GM12891 (cell line): Measurements from ENCODE around the gene NENF.

ENCODE experiments used
- DNase-seq: peaks from one replicate; pipeline ENCODE4 v3.0.0; 2011; ENCODE audit warnings: low spot score; ENCODE audit not compliant: insufficient read length
- FAIRE-seq: peaks from 2 replicates; lab custom pipeline; 2011; peaks lifted over from hg19 to GRCh38; lab: Jason Lieb, UNC
- PAX5 ChIP-seq: IDR thresholded peaks from 2 replicates; pipeline ENCODE4 v1.6.1; 2011; ENCODE audit warnings: low read length, moderate library complexity, mild to moderate bottlenecking; ENCODE audit not compliant: insufficient read depth, severe bottlenecking
- POLR2A ChIP-seq: IDR thresholded peaks from 2 replicates; pipeline ENCODE4 v1.6.1; 2011; ENCODE audit warnings: low read depth, low read length, control low read depth
- POLR2AphosphoS5 ChIP-seq: IDR thresholded peaks from 2 replicates; pipeline ENCODE4 v1.6.1; 2011; ENCODE audit warnings: low read depth, low read length, control low read depth
- POU2F2 ChIP-seq: IDR thresholded peaks from 2 replicates; pipeline ENCODE4 v1.6.1; 2011; ENCODE audit warnings: low read depth, mild to moderate bottlenecking, control low read depth, low read length, moderate library complexity
- SPI1 ChIP-seq: IDR thresholded peaks from 2 replicates; pipeline ENCODE4 v1.6.1; 2011; ENCODE audit warnings: low read depth, low read length, control low read depth
- TAF1 ChIP-seq: IDR thresholded peaks from 2 replicates; pipeline ENCODE4 v1.6.1; 2011; ENCODE audit warnings: low read depth, low read length, control low read depth

The NENF gene

DNA sequence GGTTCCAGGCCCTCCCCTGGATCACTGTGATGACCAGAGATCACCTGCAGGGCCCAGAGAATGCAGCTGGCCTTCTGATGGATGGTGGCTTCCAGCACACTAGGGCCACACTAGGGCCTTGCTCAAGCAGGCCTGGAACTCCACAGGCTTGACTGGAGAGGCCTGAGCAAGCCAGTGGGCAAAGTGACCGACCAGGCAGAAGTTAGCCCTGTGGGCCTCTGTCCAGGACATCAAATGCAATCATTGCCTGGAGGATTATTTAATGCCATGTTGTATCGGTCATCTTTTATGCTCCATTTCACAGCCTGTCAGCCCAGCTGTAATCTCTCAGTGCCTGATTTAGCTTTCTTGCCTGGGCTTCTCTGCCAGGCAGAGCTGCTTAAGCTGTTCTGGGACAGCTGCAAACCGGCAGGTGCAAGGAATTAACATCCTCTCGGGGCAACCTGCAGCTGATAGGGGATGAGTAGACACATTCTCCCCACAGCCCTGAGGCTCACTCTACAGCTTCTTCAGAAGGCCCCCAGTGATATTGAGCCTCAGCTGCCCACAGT, 17.7 kb downstream of the NENF start:
- TF ChIP-seq POLR2AphosphoS5, result no peak
- TF ChIP-seq POU2F2, result no peak
- no peak for FAIRE-seq
- no peak for DNase-seq

DNA sequence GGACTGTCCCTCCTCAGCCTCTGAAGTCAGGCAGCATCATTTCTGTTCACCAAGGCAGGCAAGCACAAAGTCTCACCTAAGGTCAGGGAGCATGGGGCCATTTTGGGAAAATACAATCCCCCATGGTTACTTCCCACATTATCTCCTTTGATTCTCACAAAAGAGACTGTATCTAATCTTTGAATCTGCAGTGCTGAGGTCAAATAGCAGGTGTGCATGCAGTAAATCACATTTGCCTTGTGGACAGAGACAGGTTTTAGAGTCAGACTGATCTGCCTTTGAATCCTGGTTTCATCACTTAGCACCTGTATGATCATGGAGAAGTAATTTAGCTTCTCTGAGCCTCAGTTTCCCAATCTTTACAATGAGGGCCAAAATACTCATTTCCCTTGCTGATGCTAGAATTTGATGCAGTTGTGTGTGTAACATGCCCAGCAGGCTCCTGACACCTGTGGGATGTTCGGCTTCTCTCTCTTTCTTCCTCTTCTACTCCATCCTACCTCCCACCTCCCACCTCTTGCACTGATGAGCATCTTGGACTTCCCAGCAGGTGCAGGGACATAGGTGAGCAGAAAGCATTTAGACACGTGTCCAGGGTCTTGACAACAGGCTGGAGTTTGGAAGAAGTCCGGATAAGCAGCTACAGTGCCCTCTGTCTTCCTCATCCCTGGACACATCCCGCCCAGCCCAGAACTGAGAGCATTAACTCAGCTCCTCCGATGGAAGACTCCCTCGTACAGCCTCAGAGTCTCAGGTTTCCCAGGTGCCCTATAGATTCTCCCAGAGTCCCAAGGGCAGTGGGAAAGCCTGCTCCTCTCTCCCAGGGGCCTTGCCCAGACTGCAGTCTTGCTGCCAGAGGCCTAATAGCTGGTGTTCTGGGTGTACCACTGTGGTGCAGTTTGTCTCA, 18.9 kb downstream of the NENF start:
- FAIRE-seq (no peak), DNase-seq (no peak)
- TF ChIP-seq TAF1 (no peak), POU2F2 (no peak), POLR2A (no peak), PAX5 (no peak), SPI1 (no peak), POLR2AphosphoS5 (no peak)

DNA sequence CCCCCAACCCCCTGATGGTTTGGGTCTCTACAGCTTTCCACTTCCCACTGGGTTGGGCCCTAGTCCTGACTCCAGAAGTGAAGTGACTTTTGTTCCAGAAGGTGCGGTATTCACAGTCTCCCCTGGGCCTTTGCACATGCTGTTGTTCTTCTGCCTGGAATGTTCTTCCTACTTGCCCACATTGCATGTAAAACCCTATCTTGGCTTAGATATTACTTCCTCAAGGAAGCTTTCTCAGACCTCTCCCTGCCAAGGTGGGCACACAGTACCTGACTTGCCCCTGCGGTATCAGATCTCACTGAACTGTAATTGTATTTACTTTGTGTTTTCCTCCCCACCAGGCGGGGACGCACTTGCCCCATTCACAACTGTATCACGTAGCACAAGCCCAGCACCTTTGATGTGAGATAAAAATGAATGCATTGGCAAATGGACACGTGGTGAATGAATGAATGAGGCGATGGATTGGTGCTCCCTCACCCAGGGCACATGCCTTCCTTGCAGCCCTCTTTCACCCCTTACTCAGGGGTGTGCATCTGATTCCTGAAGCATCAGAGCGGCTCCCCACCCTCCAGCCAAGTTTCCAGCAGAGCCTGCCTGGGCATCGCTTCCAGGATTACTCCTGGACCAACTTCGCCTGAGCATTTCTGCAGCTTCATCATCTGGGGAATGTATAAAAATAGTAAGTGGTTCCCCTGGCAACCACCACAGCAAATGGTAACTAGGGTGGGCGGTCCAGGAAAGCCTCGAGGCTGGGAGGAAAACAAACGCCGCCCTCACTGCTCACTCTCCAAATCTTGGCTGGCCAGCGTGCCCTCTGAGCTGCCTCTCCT, 19.8 kb downstream of the NENF start:
- no peak for DNase-seq
- TF ChIP-seq TAF1 (no peak), PAX5 (no peak), POLR2AphosphoS5 (no peak), SPI1 (no peak), POLR2A (no peak)
- FAIRE-seq, result no peak

DNA sequence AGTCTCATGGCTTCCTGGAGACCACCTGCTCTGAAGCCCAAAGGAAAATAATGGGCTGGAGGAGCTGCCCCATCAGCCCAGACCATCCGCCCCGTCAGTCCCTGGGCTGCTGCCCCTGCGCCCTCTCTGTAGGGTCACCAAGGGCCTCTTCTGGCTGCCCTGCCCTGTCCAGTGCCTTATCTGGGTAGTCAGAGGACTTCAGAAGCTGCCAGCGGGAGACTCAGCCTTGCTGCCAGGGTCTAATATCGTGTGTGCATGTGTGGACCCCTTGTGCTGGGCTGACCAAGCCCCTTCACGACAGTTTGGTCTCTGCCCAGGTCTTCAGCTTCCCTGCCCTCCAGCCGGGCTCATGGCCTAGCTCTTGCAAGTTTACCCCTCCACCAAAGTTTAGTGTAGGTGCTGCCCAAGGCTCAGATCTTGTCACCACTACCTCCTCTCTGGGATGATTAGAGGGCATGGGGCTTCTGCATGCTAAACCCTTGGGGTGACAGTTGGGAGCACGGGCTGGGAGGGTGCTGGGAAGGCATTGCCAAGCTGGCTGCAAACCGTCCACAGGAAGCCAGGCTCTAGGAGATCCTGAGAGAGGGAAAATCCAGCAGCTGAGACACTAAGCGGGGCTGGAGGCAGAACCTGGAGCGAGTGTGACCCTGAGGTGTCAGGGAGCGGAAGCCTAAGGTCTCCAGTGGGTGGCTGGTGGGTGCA, 20.6 kb downstream of the NENF start:
- FAIRE-seq, result no peak

DNA sequence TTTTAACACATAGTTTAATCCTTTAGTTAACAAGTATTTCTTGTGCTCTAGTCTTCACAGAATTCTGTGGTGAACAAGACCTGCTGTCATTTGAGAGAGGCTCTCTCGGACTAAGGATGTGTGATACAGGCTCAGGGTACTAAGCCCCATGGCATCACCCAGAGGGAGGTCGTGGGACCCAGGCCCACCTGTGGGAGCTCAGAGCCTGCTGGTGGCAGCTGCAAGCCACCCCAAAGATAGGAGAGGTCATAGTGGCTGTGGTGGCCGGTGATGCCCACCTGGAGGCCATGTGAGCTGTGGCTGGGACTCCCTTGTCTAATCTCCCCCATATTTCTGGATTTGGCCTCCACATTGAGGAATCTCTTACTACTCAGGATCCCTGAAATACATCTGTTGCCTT, 22.0 kb downstream of the NENF start:
- DNase-seq (no peak), FAIRE-seq (no peak)
- TF ChIP-seq POLR2AphosphoS5, result no peak
- no peak for TF ChIP-seq POU2F2
- no peak for TF ChIP-seq SPI1
- TF ChIP-seq POLR2A, result no peak
- TF ChIP-seq PAX5, result no peak
- TF ChIP-seq TAF1, result no peak

More for the DNA sequence above, 20.6 kb downstream of the NENF start:
- TF ChIP-seq PAX5 (no peak), SPI1 (no peak), POLR2A (no peak), POU2F2 (no peak), TAF1 (no peak), POLR2AphosphoS5 (no peak)
- no peak for DNase-seq

DNA sequence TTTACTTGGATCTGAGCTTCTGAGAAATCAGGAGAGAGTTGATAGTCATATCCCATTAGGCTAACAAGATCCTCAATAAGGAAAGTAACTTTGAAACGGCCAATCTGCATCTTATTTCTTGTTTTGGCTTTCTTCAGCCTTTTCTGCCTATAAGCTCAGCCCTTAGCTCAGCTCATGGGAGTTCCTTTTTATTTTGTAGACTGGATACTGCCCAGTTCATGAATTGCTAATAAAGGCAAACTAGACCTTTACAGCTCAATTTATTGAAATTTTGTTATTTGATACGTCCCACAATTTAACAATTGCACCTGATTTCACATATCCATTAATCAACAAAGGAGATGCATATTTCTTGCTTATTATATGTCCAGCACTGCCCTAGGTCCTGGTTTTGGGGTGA, 22.7 kb downstream of the NENF start:
- DNase-seq, result no peak
- FAIRE-seq, result no peak
- no peak for TF ChIP-seq TAF1
- TF ChIP-seq POLR2AphosphoS5, result no peak
- TF ChIP-seq SPI1, result no peak
- TF ChIP-seq POLR2A, result no peak

DNA sequence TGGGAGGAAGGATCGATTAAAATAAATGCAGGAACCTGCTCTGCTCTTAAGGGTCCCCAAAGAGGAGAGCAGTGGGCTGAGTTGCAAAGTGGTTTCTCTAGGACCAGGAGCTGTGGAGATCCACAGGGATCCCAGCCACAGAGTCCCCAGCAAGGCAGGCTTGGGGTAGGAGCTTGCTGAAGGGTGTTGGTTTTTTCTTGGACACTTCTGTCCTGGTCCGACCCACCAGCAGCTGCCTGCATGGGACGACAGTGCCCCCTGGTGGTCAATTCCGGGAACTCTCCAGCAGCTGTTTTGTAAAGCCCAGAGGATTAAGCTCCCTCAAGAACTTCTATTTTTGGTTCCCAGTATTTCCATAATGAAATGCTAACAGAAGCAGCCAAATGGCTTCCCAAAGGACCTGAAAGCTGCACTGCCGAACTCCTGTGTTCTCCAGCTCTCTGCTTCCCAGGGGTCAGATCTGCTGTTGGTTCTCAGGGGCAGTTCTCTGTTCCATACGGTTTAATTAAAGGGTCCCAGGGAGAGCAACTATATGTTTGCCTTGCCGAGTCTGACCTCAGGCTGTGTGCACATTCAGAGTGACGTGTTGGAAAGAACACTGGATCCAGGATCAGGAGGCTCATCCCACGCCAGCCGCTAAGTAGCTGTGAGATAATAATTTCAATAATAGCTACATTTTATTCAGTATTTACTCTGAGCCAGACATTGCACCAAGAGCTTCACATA, 23.2 kb downstream of the NENF start:
- DNase-seq (peak; percentile 61), FAIRE-seq (peak; percentile 47)
- TF ChIP-seq SPI1, result no peak

DNA sequence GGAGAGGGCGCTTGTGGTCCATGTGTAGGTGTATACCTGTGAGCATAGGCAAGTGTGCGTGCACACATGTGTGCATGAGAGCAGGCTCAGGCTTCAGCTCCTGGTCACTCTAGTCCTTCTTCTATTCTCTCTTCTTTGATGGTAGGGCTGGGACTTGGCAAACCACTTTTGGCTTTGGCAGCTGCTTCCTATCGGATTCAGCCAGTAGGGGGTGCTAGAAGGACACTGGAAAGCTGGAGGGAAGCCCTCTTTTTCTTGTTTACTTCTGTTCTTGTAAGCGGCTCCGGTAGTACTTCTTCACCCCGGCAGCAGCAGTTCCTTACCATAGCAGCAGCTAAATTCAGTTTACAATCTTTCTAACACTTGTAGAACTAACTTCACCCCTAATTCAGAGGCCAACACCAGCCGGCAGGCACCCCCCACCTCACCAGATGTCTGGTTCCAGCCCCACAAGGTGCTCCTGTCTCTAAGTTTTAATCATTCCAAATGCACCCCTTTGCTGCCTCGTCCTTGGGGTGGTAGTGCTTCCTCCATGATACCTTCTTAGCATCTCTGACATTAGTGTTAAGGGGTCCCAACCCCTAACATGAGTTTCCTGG, 25.1 kb downstream of the NENF start:
- FAIRE-seq, result no peak
- no peak for DNase-seq
- TF ChIP-seq POLR2AphosphoS5, result no peak
- no peak for TF ChIP-seq POLR2A
- TF ChIP-seq PAX5, result no peak
- TF ChIP-seq SPI1, result no peak
- no peak for TF ChIP-seq TAF1
- TF ChIP-seq POU2F2, result no peak

DNA sequence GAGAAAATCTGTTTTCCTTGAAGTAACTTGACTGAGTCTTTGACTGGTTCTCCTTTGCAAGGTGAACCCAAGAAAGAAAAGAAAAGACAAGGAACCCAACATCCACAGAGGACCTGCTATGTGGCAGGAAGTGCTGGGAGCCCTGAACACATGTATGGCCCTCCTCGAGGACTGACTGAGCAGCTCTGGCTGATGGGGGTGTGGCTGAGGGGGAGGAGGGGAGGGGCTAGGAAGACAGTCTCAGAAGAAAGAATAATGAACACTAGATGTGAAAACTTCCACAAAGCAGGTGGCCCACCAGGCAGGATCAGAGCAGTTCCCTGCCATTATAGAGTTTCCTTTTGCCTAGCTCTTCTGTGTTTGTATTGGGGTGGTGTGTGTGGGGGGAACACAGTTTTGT, 26.1 kb downstream of the NENF start:
- no peak for DNase-seq
- no peak for TF ChIP-seq POLR2A
- no peak for TF ChIP-seq POLR2AphosphoS5
- no peak for TF ChIP-seq TAF1
- TF ChIP-seq SPI1, result no peak
- no peak for FAIRE-seq
